Mucosa of descending colon (tissue), 3 donors: ENCODE data around the gene THAP2. TPM values are rescaled to one million over a fixed set of nuclear protein-coding genes. Genes with fewer than 3 reads are reported as not detected.

ENCODE experiments used
- ATAC-seq: fragments of 200-7000 bp; cut with Tn5 transposase; one replicate; pipeline ENCODE4 v1.9.1; 2020; ENCODE audit warnings: mild to moderate bottlenecking, moderate library complexity
- DNase-seq, 3 donors: peaks; one replicate each; pipeline ENCODE4 v3.0.0-alpha.2; 2020
- H3K36me3 ChIP-seq: fragments of 200-600 bp; one replicate; pipeline ENCODE4 v1.8.0; 2021; ENCODE audit warnings: low read depth, mild to moderate bottlenecking
- H3K4me1 ChIP-seq: fragments of 200-600 bp; one replicate; pipeline ENCODE4 v1.8.0; 2021; ENCODE audit warnings: low read depth, mild to moderate bottlenecking
- H3K4me3 ChIP-seq: fragments of 200-600 bp; one replicate; pipeline ENCODE4 v1.8.0; 2021; ENCODE audit warnings: mild to moderate bottlenecking
- H3K9me3 ChIP-seq: fragments of 200-600 bp; one replicate; pipeline ENCODE4 v1.8.0; 2021; ENCODE audit warnings: mild to moderate bottlenecking
- intact Hi-C, 2 donors: fragments of 100-400 bp; cut with DNase I in 1 of 2; cut with micrococcal nuclease in 1 of 2; formaldehyde crosslinking; loops; one replicate each; pipeline versions ENCODE4 v1.11.0 to v1.11.1; 2022; cut with DNase I, micrococcal nuclease
- total RNA-seq, 3 donors: library from RNA; stranded (reverse); fragmentation: NEBNext Ultra II Directional in 2 of 3; extraction: Animal tissue kit (Norgen Biotek cat#: 25700) in 2 of 3; gene quantifications; one replicate each; pipeline versions ENCODE4 v1.2.1 to v1.2.4, GENCODE V29; 2021 to 2023
- TF ChIP-seq, protein P1 (sequence below): fragments of 200-600 bp; IDR thresholded peaks from one replicate; pipeline ENCODE4 v1.8.0; 2022; ENCODE audit warnings: antibody characterized with exemption, mild to moderate bottlenecking
- donor health status: DM: no; HTN: no; CAD: no; lungs with moderate emphysema.
- donor health status: DM: no; HTN: no; CAD: no.
- donor health status: DM: no; HTN: yes; CAD: no.

The THAP2 gene
- total RNA-seq, 3 donors from 2014 or later: 3.2 to 4.6 (median 3.9) TPM

DNA sequence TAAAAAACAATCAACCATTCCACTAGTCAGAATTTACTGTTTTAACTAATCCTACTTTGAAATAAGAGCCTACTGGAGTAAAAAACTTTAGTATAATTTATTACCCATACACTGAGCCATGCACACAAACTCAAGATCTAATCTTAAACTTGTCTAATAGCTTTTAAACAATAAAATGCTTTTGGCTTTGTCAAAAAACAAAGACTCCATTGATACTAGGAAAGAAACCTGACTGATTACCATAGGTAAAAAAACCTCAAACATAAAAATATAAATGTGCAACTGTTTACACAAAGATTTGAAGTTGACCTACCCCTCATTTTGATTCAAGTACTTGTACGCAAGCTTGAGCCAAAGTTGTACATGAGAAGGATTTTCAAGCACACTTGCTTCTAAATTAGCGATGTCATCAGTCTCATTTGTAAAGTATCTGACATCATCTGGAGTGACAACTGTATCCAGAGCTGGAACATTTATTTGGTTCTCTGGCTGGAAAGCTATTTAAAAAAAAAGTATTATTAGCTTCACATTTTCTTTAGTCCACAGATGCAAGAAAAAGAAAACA lies 36.6 kb upstream of the THAP2 start:
- Histone ChIP-seq H3K36me3 (peaks cover 15% of the 10 kb centered on the region), H3K9me3 (no peaks in the 10 kb centered on the region), H3K4me3 (no peak overlapping the region), H3K4me1 (no peaks in the 10 kb centered on the region)
- ATAC-seq (no peak), DNase-seq (no peak)
- intact Hi-C loops: no loop called here
- TF ChIP-seq, protein P1, sequence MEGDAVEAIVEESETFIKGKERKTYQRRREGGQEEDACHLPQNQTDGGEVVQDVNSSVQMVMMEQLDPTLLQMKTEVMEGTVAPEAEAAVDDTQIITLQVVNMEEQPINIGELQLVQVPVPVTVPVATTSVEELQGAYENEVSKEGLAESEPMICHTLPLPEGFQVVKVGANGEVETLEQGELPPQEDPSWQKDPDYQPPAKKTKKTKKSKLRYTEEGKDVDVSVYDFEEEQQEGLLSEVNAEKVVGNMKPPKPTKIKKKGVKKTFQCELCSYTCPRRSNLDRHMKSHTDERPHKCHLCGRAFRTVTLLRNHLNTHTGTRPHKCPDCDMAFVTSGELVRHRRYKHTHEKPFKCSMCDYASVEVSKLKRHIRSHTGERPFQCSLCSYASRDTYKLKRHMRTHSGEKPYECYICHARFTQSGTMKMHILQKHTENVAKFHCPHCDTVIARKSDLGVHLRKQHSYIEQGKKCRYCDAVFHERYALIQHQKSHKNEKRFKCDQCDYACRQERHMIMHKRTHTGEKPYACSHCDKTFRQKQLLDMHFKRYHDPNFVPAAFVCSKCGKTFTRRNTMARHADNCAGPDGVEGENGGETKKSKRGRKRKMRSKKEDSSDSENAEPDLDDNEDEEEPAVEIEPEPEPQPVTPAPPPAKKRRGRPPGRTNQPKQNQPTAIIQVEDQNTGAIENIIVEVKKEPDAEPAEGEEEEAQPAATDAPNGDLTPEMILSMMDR: no peak

DNA sequence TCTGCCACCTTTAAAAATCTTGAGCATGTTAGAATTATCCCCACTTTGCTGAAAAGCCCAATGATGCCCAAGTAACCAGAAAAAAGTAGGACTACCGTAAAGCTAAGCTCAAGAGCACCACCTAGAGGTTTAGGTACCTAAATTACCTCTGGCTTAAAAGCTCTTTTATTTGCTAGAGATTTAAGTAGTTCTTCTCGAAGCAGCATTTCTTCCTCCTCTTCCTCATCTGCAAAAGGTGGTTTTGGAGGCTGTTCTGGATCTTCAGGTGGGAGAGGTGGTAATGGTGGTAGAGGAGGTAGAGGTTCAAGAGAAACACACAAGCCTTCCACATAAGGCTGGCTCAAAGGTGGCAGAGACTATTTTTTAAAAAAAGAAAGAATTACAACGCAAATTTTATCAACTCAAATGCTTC lies 27.4 kb upstream of the THAP2 start:
- ATAC-seq (peak; percentile 73), DNase-seq (peak in 1 of 3 donors; percentile 32)
- intact Hi-C loops: loop anchor here in 1 of 2 donors (10.0 kb wide), 1 partner anchor 222 kb away; no protein-coding TSS in a partner anchor
- TF ChIP-seq, protein P1: no peak
- Histone ChIP-seq H3K4me3 (no peak overlapping the region), H3K9me3 (no peaks in the 10 kb centered on the region), H3K4me1 (no peaks in the 10 kb centered on the region), H3K36me3 (peaks cover 13% of the 10 kb centered on the region)

DNA sequence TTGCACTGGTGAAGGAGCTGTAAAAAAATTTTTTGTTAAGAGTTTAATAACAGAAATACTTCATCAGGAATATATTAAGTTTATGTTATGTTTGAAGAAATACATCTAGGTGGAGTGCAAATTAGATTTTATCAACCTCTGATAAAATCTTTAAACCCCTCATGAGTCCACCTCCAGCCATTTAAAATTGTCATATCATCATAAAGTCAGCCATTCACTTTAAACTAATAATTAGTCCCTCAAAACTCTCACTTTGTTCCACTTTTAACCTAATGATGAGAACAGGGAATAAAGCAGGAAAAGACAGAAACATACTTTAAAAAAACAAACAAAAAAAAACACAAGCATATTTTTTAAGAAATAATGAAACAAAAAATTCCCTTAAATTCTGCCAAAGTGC lies 25.6 kb upstream of the THAP2 start:
- Histone ChIP-seq H3K4me1 (no peaks in the 10 kb centered on the region), H3K4me3 (no peak overlapping the region), H3K36me3 (peaks cover under 1% of the 10 kb centered on the region), H3K9me3 (no peaks in the 10 kb centered on the region)
- no peak for ATAC-seq
- intact Hi-C loops: loop anchor here in 1 of 2 donors (10.0 kb wide), 1 partner anchor 224 kb away; no protein-coding TSS in a partner anchor
- TF ChIP-seq, protein P1: no peak
- no peak for DNase-seq

DNA sequence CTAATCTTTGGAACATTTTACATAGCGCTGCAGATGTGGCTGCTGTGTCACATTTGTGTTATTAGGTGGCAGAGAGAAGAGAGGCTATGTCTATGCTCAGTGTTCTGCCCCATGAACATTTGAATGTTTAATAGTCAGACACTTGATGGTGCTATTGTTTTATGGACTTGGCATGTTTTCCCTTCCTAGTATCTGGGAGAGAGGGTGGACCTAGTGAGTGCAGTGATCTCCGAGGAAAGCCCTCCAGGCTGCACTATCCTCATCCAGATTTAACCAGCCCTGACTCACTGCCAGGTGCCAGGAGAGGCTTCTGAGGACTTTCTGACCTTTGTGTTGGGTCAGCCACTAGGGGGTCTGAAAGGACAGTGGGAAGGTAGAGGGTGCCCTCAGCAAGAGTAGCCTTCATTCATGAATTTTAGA lies 24.8 kb upstream of the THAP2 start:
- intact Hi-C loops: loop anchor here in 1 of 2 donors (10.0 kb wide), 1 partner anchor 225 kb away; no protein-coding TSS in a partner anchor
- TF ChIP-seq, protein P1: no peak
- ATAC-seq (peak; percentile 40), DNase-seq (no peak)
- H3K4me3 ChIP-seq: no peak overlapping the region
- no peaks in the 10 kb centered on the region for H3K4me1 ChIP-seq
- no peaks in the 10 kb centered on the region for H3K9me3 ChIP-seq
- peaks cover 6% of the 10 kb centered on the region for H3K36me3 ChIP-seq

DNA sequence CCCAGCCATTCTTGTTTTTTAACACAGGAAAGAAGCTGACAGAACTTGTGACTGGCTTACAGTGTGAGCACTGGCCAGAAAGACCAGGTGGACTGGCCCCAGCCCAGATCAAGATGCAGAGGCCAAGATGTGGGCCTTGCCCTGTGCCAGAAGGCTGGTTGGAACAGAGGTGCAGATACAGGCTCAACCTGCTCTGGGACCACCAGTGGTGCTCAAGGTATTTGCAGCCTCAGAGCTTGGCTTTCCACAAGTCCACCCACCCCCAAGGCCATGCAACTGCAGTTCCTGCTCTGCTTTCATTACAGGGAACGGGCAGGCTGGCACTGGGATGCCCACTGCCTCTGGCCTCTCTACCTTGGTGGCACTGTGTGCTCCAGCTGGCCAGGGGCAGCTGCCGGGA lies 23.8 kb upstream of the THAP2 start:
- ATAC-seq (no peak), DNase-seq (no peak)
- TF ChIP-seq, protein P1: no peak
- Histone ChIP-seq H3K9me3 (no peaks in the 10 kb centered on the region), H3K4me1 (no peaks in the 10 kb centered on the region), H3K4me3 (no peak overlapping the region), H3K36me3 (peaks cover 6% of the 10 kb centered on the region)
- intact Hi-C loops: no loop called here

DNA sequence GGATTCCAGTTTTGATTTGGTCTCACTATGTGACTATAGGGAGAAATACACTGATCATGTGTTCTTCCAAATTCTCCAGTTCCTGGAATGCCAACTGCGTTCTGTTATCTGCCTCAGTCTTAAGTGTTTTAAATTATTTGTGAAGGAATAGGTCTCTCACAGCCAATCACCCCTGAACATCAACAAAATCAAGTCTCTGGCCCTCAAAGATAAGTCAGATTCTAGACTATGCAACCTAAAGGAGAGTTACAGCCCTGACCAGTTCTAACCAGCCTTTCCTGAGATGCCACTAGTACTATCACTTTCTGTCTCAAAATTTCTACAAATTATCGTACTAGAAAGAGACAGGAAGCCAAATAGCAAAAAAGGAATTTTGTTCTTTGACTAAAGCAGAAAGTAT lies 22.7 kb upstream of the THAP2 start:
- peaks cover 6% of the 10 kb centered on the region for H3K36me3 ChIP-seq
- ATAC-seq (no peak), DNase-seq (no peak)
- H3K4me1 ChIP-seq: no peaks in the 10 kb centered on the region
- H3K4me3 ChIP-seq: no peak overlapping the region
- intact Hi-C loops: no loop called here
- TF ChIP-seq, protein P1: no peak
- no peaks in the 10 kb centered on the region for H3K9me3 ChIP-seq
